NB4 (cell line): ENCODE data around the gene NFYC.

ENCODE experiments used
- DNase-seq: peaks from one replicate; pipeline ENCODE4 v3.0.0; 2010; ENCODE audit warnings: low read depth
- H3K4me3 ChIP-seq: one replicate; pipeline ENCODE4 v1.5.1; 2011; ENCODE audit warnings: mild to moderate bottlenecking, low read depth, low read length, moderate library complexity
- CTCF ChIP-seq: IDR thresholded peaks from one replicate; pipeline ENCODE4 v1.5.1; 2012; ENCODE audit warnings: low read depth, low read length
- MAX ChIP-seq: IDR thresholded peaks from 2 replicates; pipeline ENCODE4 v1.6.1; 2011; ENCODE audit warnings: low read depth, low read length
- MYC ChIP-seq: IDR thresholded peaks from 2 replicates; pipeline ENCODE4 v1.6.1; 2011; ENCODE audit warnings: low read depth, low read length
- POLR2A ChIP-seq: IDR thresholded peaks from 2 replicates; pipeline ENCODE4 v1.6.1; 2011; ENCODE audit warnings: mild to moderate bottlenecking; ENCODE audit not compliant: insufficient read length; ENCODE audit errors: extremely low read depth

NFYC gene

GRCh38 chr1:40787737-40788560 is 96.4 kb downstream of the NFYC start:
- H3K4me3 ChIP-seq = no peak overlapping the region

GRCh38 chr1:40788561-40789341 is 97.2 kb downstream of the NFYC start:
- no peak overlapping the region for H3K4me3 ChIP-seq
- no peak for DNase-seq

More at GRCh38 chr1:40787737-40788560, 96.4 kb downstream of the NFYC start:
- no peak for DNase-seq
- TF ChIP-seq MYC (no peak), POLR2A (no peak), MAX (no peak), CTCF (no peak)

GRCh38 chr1:40789342-40789598 is 97.8 kb downstream of the NFYC start:
- H3K4me3 ChIP-seq = no peak overlapping the region
- no peak for TF ChIP-seq MAX
- DNase-seq = no peak

More at GRCh38 chr1:40788561-40789341, 97.2 kb downstream of the NFYC start:
- TF ChIP-seq MYC (no peak), POLR2A (no peak), MAX (no peak)

GRCh38 chr1:40789661-40790430 is 98.3 kb downstream of the NFYC start:
- DNase-seq = no peak
- H3K4me3 ChIP-seq = no peak overlapping the region
- TF ChIP-seq CTCF (no peak), MAX (no peak), MYC (no peak), POLR2A (no peak)

- TF ChIP-seq POLR2A = no peak
- no peak for TF ChIP-seq CTCF
- no peak for TF ChIP-seq MYC
- no peak overlapping the region for H3K4me3 ChIP-seq
- DNase-seq = no peak
Measured at GRCh38 chr1:40792036-40792435, 100.5 kb downstream of the NFYC start.

- TF ChIP-seq MYC (no peak), POLR2A (no peak)
- H3K4me3 ChIP-seq = no peak overlapping the region
- DNase-seq = no peak
Measured at GRCh38 chr1:40793617-40794016, 102.1 kb downstream of the NFYC start.

- no peak overlapping the region for H3K4me3 ChIP-seq
- no peak for TF ChIP-seq POLR2A
- TF ChIP-seq MAX = no peak
- no peak for TF ChIP-seq MYC
- no peak for TF ChIP-seq CTCF
- no peak for DNase-seq
Measured at GRCh38 chr1:40794048-40794447, 102.5 kb downstream of the NFYC start.
